Activated CD4-positive, alpha-beta T cell treated with anti-CD3 and anti-CD28 coated beads for 4 hours (primary cell): ENCODE data around the gene RTP5.

ENCODE experiments used
- DNase-seq, 2 donors: peaks; one replicate each; pipeline ENCODE4 v3.0.0-alpha.2; 2020

The RTP5 gene

GRCh38 chr2:241858206-241859016 is 11.1 kb upstream of the RTP5 start, which contains the start of gene PDCD1:
Gene PDCD1 (minus strand): TSS chr2:241858894. CDS start chr2:241858838, 56 bp downstream.
- DNase-seq: peak; percentile 85 to 87

DNA sequence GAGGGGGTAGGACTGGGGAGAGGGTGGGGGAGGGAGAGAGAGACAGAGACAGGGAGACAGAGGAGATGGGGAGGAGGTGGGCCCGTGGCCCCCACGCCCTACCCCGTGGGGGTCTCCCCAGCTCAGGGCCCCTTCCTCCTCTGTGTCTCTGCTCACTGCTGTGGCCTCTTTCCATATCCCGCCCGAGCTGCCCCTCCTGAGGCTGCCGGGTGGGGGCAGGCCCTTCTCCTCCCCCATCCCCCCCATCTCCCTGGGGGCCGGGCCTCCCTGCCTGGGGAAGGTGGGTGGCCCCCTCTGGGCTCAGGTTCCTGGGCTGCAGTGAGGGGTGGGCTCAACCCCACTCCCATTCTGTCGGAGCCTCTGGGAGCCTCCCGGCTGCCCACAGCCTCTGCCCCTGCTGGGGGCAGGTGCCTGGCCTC is 10.5 kb upstream of the RTP5 start:
- no peak for DNase-seq

GRCh38 chr2:241859436-241860183 is 9.9 kb upstream of the RTP5 start:
- peak; percentile 76 to 79 for DNase-seq

GRCh38 chr2:241860184-241861078 is 9.1 kb upstream of the RTP5 start:
- no peak for DNase-seq

GRCh38 chr2:241861264-241861663 is 8.3 kb upstream of the RTP5 start:
- no peak for DNase-seq

GRCh38 chr2:241862093-241862492 is 7.4 kb upstream of the RTP5 start:
- no peak for DNase-seq

- no peak for DNase-seq
Observed at GRCh38 chr2:241862775-241863535, 6.6 kb upstream of the RTP5 start.

- DNase-seq: peak; percentile 51 to 68
Observed at GRCh38 chr2:241863536-241863954, 6.0 kb upstream of the RTP5 start.

DNA sequence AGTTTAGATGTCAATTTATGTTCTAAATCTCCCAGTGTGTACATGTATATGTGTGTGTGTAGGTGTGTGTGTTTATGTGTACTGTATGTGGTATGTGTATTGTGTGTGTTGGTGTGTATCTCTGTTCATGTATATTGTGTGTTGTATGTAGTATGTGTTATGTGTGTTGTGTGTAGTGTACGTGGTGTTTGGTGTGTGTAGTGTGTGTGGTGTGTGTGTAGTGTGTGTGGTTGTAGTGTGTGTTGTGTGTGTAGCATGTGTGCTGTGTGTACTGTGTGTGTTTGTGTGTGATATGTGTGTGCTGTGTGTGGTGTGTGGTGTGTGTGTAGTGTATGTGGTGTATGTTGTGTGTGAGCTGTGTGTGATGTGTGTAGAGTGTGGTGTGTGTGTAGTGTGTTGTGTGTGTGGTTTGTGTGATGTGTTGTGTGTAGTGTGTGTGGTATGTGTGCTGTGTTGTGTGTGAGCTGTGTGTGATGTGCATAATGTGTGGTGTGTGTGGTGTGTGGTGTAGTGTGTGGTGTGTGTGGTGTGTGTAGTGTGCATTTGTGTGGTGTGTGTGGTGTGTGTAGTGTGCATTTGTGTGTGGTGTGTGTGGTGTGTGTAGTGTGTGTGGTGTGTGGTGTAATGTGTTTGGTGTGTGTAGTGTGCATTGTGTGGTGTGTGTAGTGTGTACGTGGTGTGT is 5.2 kb upstream of the RTP5 start:
- no peak for DNase-seq

DNA sequence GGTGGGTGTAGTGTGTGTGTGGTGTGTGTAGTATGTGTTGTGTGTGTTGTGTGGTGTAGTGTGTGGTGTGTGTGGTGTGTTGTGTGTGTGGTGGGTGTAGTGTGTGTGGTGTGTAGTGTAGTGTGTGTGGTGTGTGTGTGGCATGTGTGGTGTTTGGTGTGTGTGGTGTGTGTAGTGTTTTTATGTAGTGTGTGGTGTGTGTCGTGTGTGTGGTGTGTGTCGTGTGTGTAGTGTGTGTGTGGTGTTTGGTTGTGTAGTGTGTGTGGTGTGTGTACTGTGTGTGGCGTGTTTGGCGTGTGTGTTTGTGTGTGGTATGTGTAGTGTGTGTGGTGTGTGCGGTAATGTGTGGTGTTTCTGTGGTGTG is 4.7 kb upstream of the RTP5 start:
- no peak for DNase-seq

- DNase-seq: no peak
Observed at GRCh38 chr2:241865416-241865956, 4.0 kb upstream of the RTP5 start.

- no peak for DNase-seq
Observed at GRCh38 chr2:241865957-241866789, 3.4 kb upstream of the RTP5 start.

GRCh38 chr2:241866790-241867645 is 2.5 kb upstream of the RTP5 start:
- no peak for DNase-seq

- DNase-seq: peak; percentile 49 to 57
Observed at GRCh38 chr2:241867776-241868420, 1.6 kb upstream of the RTP5 start.

GRCh38 chr2:241868661-241869081 is 858 bp upstream of the RTP5 start:
- no peak for DNase-seq

GRCh38 chr2:241870081-241870541 is 582 bp downstream of the RTP5 start:
- DNase-seq: no peak

GRCh38 chr2:241870611-241871537 is 1.3 kb downstream of the RTP5 start:
- DNase-seq: no peak
